ENCODE measurements around the gene ATP10D. TPM values are rescaled to one million over a fixed set of nuclear protein-coding genes. Genes with fewer than 3 reads are reported as not detected.

ATP10D gene
- total RNA-seq, 2 experiments from 2014 or later, result 2.5 to 2.8 TPM

GRCh38 chr4:47471064-47471463 is 14.0 kb upstream of the ATP10D start:
- intact Hi-C loops (cut with DNase I, micrococcal nuclease), result no loop called here
- Mint-ChIP-seq H3K27me3 (no peaks in the 10 kb centered on the region), H3K36me3 (ENCODE audit: low read depth) (no peaks in the 10 kb centered on the region), H3K4me3 (no peak overlapping the region), H3K27ac (no peak overlapping the region), H3K4me1 (no peaks in the 10 kb centered on the region), H3K9me3 (ENCODE audit: low read depth) (no peaks in the 10 kb centered on the region)
- ATAC-seq, result no peak
- ChIA-PET CTCF (interaction anchor here (0.6 to 0.9 kb wide), 2 partner anchors 10 to 367 kb away, joined by 3 read pairs; partner anchors contain the start of gene CORIN), POLR2A (interaction anchor here (1.1 kb wide), 1 partner anchor 14 kb away, joined by 4 read pairs; the partner anchor contains the start of gene ATP10D)
- DNase-seq, result no peak

GRCh38 chr4:47471591-47471990 is 13.5 kb upstream of the ATP10D start:
- Mint-ChIP-seq H3K4me3 (no peak overlapping the region), H3K36me3 (ENCODE audit: low read depth) (no peaks in the 10 kb centered on the region), H3K27me3 (no peaks in the 10 kb centered on the region), H3K9me3 (ENCODE audit: low read depth) (no peaks in the 10 kb centered on the region), H3K27ac (no peak overlapping the region), H3K4me1 (no peaks in the 10 kb centered on the region)
- no peak for ATAC-seq
- CTCF ChIA-PET, result interaction anchor here (0.6 to 0.9 kb wide), 2 partner anchors 10 to 366 kb away, joined by 3 read pairs; partner anchors contain the start of gene CORIN
- POLR2A ChIA-PET, result interaction anchor here (0.5 to 1.1 kb wide), 2 partner anchors 13 to 225 kb away, joined by 4 to 5 read pairs; partner anchors contain the start of gene ATP10D
- DNase-seq, result no peak
- intact Hi-C loops (cut with DNase I, micrococcal nuclease), result no loop called here

GRCh38 chr4:47473141-47473750 is 11.8 kb upstream of the ATP10D start:
- no peaks in the 10 kb centered on the region for H3K36me3 Mint-ChIP-seq (ENCODE audit: low read depth)
- POLR2A ChIA-PET, result no interaction called here
- H3K9me3 Mint-ChIP-seq (ENCODE audit: low read depth), result no peaks in the 10 kb centered on the region
- DNase-seq, result no peak
- no peaks in the 10 kb centered on the region for H3K4me1 Mint-ChIP-seq
- CTCF ChIA-PET, result interaction anchor here (1.2 to 1.9 kb wide), 2 partner anchors 10 to 17 kb away, joined by 3 to 12 read pairs; no protein-coding TSS in a partner anchor
- H3K4me3 Mint-ChIP-seq, result no peak overlapping the region
- intact Hi-C loops (cut with DNase I, micrococcal nuclease), result no loop called here
- no peak overlapping the region for H3K27ac Mint-ChIP-seq
- H3K27me3 Mint-ChIP-seq, result no peaks in the 10 kb centered on the region
- ATAC-seq, result no peak

- ATAC-seq, result no peak
- no peak overlapping the region for H3K4me3 Mint-ChIP-seq
- CTCF ChIA-PET, result no interaction called here
Measured at GRCh38 chr4:47474799-47475198, 10.3 kb upstream of the ATP10D start.

GRCh38 chr4:47475411-47475810 is 9.7 kb upstream of the ATP10D start:
- CTCF ChIA-PET, result no interaction called here
- Mint-ChIP-seq H3K36me3 (ENCODE audit: low read depth) (no peaks in the 10 kb centered on the region), H3K4me3 (no peak overlapping the region), H3K27ac (no peak overlapping the region), H3K4me1 (no peaks in the 10 kb centered on the region), H3K27me3 (no peaks in the 10 kb centered on the region), H3K9me3 (ENCODE audit: low read depth) (no peaks in the 10 kb centered on the region)
- ATAC-seq (no peak), DNase-seq (no peak)
- POLR2A ChIA-PET, result no interaction called here
- intact Hi-C loops (cut with DNase I, micrococcal nuclease), result no loop called here

More at GRCh38 chr4:47474799-47475198, 10.3 kb upstream of the ATP10D start:
- DNase-seq, result no peak
- Mint-ChIP-seq H3K27me3 (no peaks in the 10 kb centered on the region), H3K4me1 (no peaks in the 10 kb centered on the region), H3K36me3 (ENCODE audit: low read depth) (no peaks in the 10 kb centered on the region), H3K27ac (no peak overlapping the region), H3K9me3 (ENCODE audit: low read depth) (no peaks in the 10 kb centered on the region)
- intact Hi-C loops (cut with DNase I, micrococcal nuclease), result no loop called here
- POLR2A ChIA-PET, result no interaction called here

GRCh38 chr4:47478804-47479203 is 6.3 kb upstream of the ATP10D start:
- no peak for ATAC-seq
- intact Hi-C loops (cut with DNase I, micrococcal nuclease), result no loop called here
- CTCF ChIA-PET, result no interaction called here

GRCh38 chr4:47482326-47482725 is 2.7 kb upstream of the ATP10D start:
- ChIA-PET POLR2A (no interaction called here), CTCF (interaction anchor here (1.1 to 2.8 kb wide), 2 partner anchors 9 to 10 kb away, joined by 3 to 12 read pairs; no protein-coding TSS in a partner anchor)
- Mint-ChIP-seq H3K27me3 (no peaks in the 10 kb centered on the region), H3K9me3 (ENCODE audit: low read depth) (no peaks in the 10 kb centered on the region), H3K4me1 (peaks cover 26% of the 10 kb centered on the region), H3K36me3 (ENCODE audit: low read depth) (no peaks in the 10 kb centered on the region), H3K4me3 (no peak overlapping the region), H3K27ac (no peak overlapping the region)
- DNase-seq (no peak), ATAC-seq (no peak)
- intact Hi-C loops (cut with DNase I, micrococcal nuclease), result no loop called here

More at GRCh38 chr4:47478804-47479203, 6.3 kb upstream of the ATP10D start:
- no peaks in the 10 kb centered on the region for H3K9me3 Mint-ChIP-seq (ENCODE audit: low read depth)
- H3K4me3 Mint-ChIP-seq, result no peak overlapping the region
- DNase-seq, result no peak
- no peaks in the 10 kb centered on the region for H3K36me3 Mint-ChIP-seq (ENCODE audit: low read depth)
- no peak overlapping the region for H3K27ac Mint-ChIP-seq
- POLR2A ChIA-PET, result no interaction called here
- H3K4me1 Mint-ChIP-seq, result peaks cover 5% of the 10 kb centered on the region
- no peaks in the 10 kb centered on the region for H3K27me3 Mint-ChIP-seq

- no peaks in the 10 kb centered on the region for H3K27me3 Mint-ChIP-seq
- ATAC-seq, result no peak
Measured at GRCh38 chr4:47483745-47484144, 1.3 kb upstream of the ATP10D start.

GRCh38 chr4:47484168-47484567 is 907 bp upstream of the ATP10D start:
- CTCF ChIA-PET, result interaction anchor here (1.1 to 3.7 kb wide), 5 partner anchors 11 to 83 kb away, joined by 3 to 18 read pairs (median 8); partner anchors contain the start of gene COMMD8
- H3K27ac Mint-ChIP-seq, result peak overlapping the region; percentile 47
- intact Hi-C loops (cut with DNase I, micrococcal nuclease), result loop anchor here in 1 of 2 experiments (2.0 kb wide), 1 partner anchor 49 kb away; no protein-coding TSS in a partner anchor

More at GRCh38 chr4:47483745-47484144, 1.3 kb upstream of the ATP10D start:
- intact Hi-C loops (cut with DNase I, micrococcal nuclease), result loop anchor here in 1 of 2 experiments (2.0 kb wide), 1 partner anchor 49 kb away; no protein-coding TSS in a partner anchor
- Mint-ChIP-seq H3K9me3 (ENCODE audit: low read depth) (no peaks in the 10 kb centered on the region), H3K36me3 (ENCODE audit: low read depth) (no peaks in the 10 kb centered on the region), H3K27ac (no peak overlapping the region), H3K4me1 (peaks cover 26% of the 10 kb centered on the region), H3K4me3 (no peak overlapping the region)
- POLR2A ChIA-PET, result no interaction called here
- CTCF ChIA-PET, result interaction anchor here (1.1 to 3.7 kb wide), 5 partner anchors 11 to 83 kb away, joined by 3 to 18 read pairs (median 8); partner anchors contain the start of gene COMMD8
- no peak for DNase-seq

GRCh38 chr4:47485768-47486167 is 693 bp downstream of the ATP10D start:
- Mint-ChIP-seq H3K27ac (peak overlapping the region; percentile 82), H3K9me3 (ENCODE audit: low read depth) (no peaks in the 10 kb centered on the region), H3K4me1 (peaks cover 31% of the 10 kb centered on the region), H3K36me3 (ENCODE audit: low read depth) (no peaks in the 10 kb centered on the region), H3K27me3 (no peaks in the 10 kb centered on the region), H3K4me3 (peak overlapping the region; percentile 83)
- DNase-seq (no peak), ATAC-seq (no peak)
- ChIA-PET CTCF (interaction anchor here (1.1 to 3.7 kb wide), 4 partner anchors 17 to 81 kb away, joined by 3 to 18 read pairs (median 6); partner anchors contain the start of gene COMMD8), POLR2A (interaction anchor here (0.7 kb wide), 1 partner anchor 55 kb away, joined by 9 read pairs; no protein-coding TSS in a partner anchor)
- intact Hi-C loops (cut with DNase I, micrococcal nuclease), result loop anchor here (1.0 to 5.0 kb wide), 3 partner anchors 22 to 77 kb away; partner anchors contain the start of gene COMMD8 (in 2 of the 2)

More at GRCh38 chr4:47484168-47484567, 907 bp upstream of the ATP10D start:
- POLR2A ChIA-PET, result interaction anchor here (1.2 kb wide), 1 partner anchor 13 kb away, joined by 4 read pairs; no protein-coding TSS in a partner anchor
- H3K36me3 Mint-ChIP-seq (ENCODE audit: low read depth), result no peaks in the 10 kb centered on the region
- H3K27me3 Mint-ChIP-seq, result no peaks in the 10 kb centered on the region
- peak overlapping the region; percentile 83 for H3K4me3 Mint-ChIP-seq
- H3K4me1 Mint-ChIP-seq, result peaks cover 26% of the 10 kb centered on the region
- ATAC-seq (no peak), DNase-seq (no peak)
- H3K9me3 Mint-ChIP-seq (ENCODE audit: low read depth), result no peaks in the 10 kb centered on the region

GRCh38 chr4:47486231-47486673 is 1.2 kb downstream of the ATP10D start:
- ChIA-PET POLR2A (no interaction called here), CTCF (interaction anchor here (2.6 to 3.7 kb wide), 2 partner anchors 23 to 80 kb away, joined by 8 to 18 read pairs; partner anchors contain the start of gene COMMD8)
- Mint-ChIP-seq H3K4me3 (peak overlapping the region; percentile 83), H3K27me3 (no peaks in the 10 kb centered on the region), H3K36me3 (ENCODE audit: low read depth) (no peaks in the 10 kb centered on the region), H3K9me3 (ENCODE audit: low read depth) (no peaks in the 10 kb centered on the region), H3K27ac (peak overlapping the region; percentile 82), H3K4me1 (peaks cover 34% of the 10 kb centered on the region)
- no peak for ATAC-seq
- no peak for DNase-seq
- intact Hi-C loops (cut with DNase I, micrococcal nuclease), result loop anchor here in 1 of 2 experiments (5.0 kb wide), 1 partner anchor 76 kb away; no protein-coding TSS in a partner anchor

Measured in activated CD4-positive, alpha-beta T cell treated with anti-CD3 and anti-CD28 coated beads for 36 hours (primary cell).